K562 (cell line): ENCODE measurements around the gene SNRNP70. TPM values are rescaled to one million over a fixed set of nuclear protein-coding genes. Genes with fewer than 3 reads are reported as not detected.

ENCODE experiments used
- ATF2 ChIP-seq: sonication (generic); formaldehyde crosslinking; IDR thresholded peaks from 2 replicates; pipeline ENCODE4 v1.8.1; 2022; ENCODE audit warnings: missing genetic modification reagents
- ESRRA ChIP-seq: fragments of 450-650 bp; IDR thresholded peaks from 2 replicates; pipeline ENCODE4 v1.6.1; 2014; ENCODE audit warnings: low read depth, mild to moderate bottlenecking, moderate library complexity, borderline replicate concordance
- KDM2B ChIP-seq: fragments of 250-450 bp; sonication (Bioruptor Pico); IDR thresholded peaks from 2 replicates; pipeline ENCODE4 v1.8.0; 2021; ENCODE audit warnings: mild to moderate bottlenecking, moderate library complexity
- NBN ChIP-seq: fragments of 450-650 bp; IDR thresholded peaks from 2 replicates; pipeline ENCODE4 v1.6.1; 2016; ENCODE audit warnings: low read depth, mild to moderate bottlenecking
- NFIX ChIP-seq: fragments of 250-450 bp; sonication (Bioruptor Pico); IDR thresholded peaks from 2 replicates; pipeline ENCODE4 v1.4.0; 2020; ENCODE audit warnings: low read depth, mild to moderate bottlenecking, moderate library complexity
- PHB2 ChIP-seq: fragments of 450-650 bp; IDR thresholded peaks from 2 replicates; pipeline ENCODE4 v1.6.1; 2017; ENCODE audit warnings: low read depth
- POLR2B ChIP-seq: fragments of 450-650 bp; IDR thresholded peaks from 2 replicates; pipeline ENCODE4 v1.6.1; 2018; ENCODE audit warnings: low read depth; ENCODE audit not compliant: partially characterized antibody
- RB1 ChIP-seq: fragments of 450-650 bp; IDR thresholded peaks from 2 replicates; pipeline ENCODE4 v1.6.1; 2017; ENCODE audit warnings: low read depth, mild to moderate bottlenecking
- SIRT6 ChIP-seq: IDR thresholded peaks from one replicate; pipeline ENCODE4 v1.6.1; 2012; ENCODE audit warnings: low read depth, mild to moderate bottlenecking, control low read depth, inconsistent platforms, low read length, moderate library complexity
- SIX5 ChIP-seq, 2 experiments: IDR thresholded peaks; 2 replicates each; pipeline ENCODE4 v1.6.1; 2011; ENCODE audit warnings: low read length in 2 of 2, borderline replicate concordance in 1 of 2, low read depth in 1 of 2, mild to moderate bottlenecking in 1 of 2, moderate library complexity in 1 of 2; ENCODE audit not compliant: insufficient read depth in 1 of 2
- SP2 ChIP-seq: IDR thresholded peaks from 2 replicates; pipeline ENCODE4 v1.6.1; 2011; ENCODE audit warnings: mild to moderate bottlenecking, low read depth, low read length, moderate library complexity; ENCODE audit not compliant: poor library complexity, severe bottlenecking; ENCODE audit errors: extremely low read depth
- TAF15 ChIP-seq: fragments of 200-400 bp; formaldehyde crosslinking; IDR thresholded peaks from 2 replicates; pipeline ENCODE4 v1.6.1; 2017; ENCODE audit warnings: mild to moderate bottlenecking, low read depth, low read length, moderate library complexity
- THRAP3 ChIP-seq: fragments of 450-650 bp; IDR thresholded peaks from 2 replicates; pipeline ENCODE4 v1.6.1; 2016; ENCODE audit warnings: mild to moderate bottlenecking, inconsistent platforms, borderline replicate concordance
- YY1 ChIP-seq, 3 experiments: IDR thresholded peaks; 2 replicates each; pipeline ENCODE4 v1.6.1; 2011; ENCODE audit warnings: low read length in 2 of 3, mild to moderate bottlenecking in 2 of 3, moderate library complexity in 2 of 3, borderline replicate concordance in 1 of 3, control low read depth in 1 of 3, low read depth in 1 of 3; ENCODE audit not compliant: insufficient read depth in 3 of 3, insufficient replicate concordance in 2 of 3, control insufficient read depth in 1 of 3, insufficient read length in 1 of 3; ENCODE audit errors: extremely low read depth in 1 of 3
- polyA plus RNA-seq, 8 experiments: library from polyadenylated mRNA; depleted of rRNA in 4 of 8; stranded (reverse) in 5 of 8; unstranded in 3 of 8; fragments of >200 nt; fragmentation: Nextera tagmentation in 2 of 8; fragmentation: Illumina TruSeq in 1 of 8; extraction: Ambion mirVana in 2 of 8; extraction: Trizol in 1 of 8; gene quantifications; 2 replicates each; pipeline versions ENCODE4 v1.2.1 to v1.2.3, GENCODE V29; 2011 to 2014; ENCODE audit warnings: inconsistent platforms in 1 of 8, missing spikeins in 1 of 8
- total RNA-seq, 7 experiments: library from RNA; depleted of rRNA in 6 of 7; stranded (reverse); fragments of >200 nt in 6 of 7; fragmentation: Illumina TruSeq in 2 of 7; extraction: Trizol in 2 of 7; gene quantifications; 2 replicates each; pipeline versions ENCODE4 v1.2.1 to v1.2.3, GENCODE V29; 2011 to 2021; ENCODE audit warnings: low replicate concordance in 1 of 7
- TF ChIP-seq, protein P1 (sequence below): fragments of 250-450 bp; sonication (Bioruptor Pico); IDR thresholded peaks from 2 replicates; pipeline ENCODE4 v1.8.0; 2021; ENCODE audit warnings: moderate library complexity, mild to moderate bottlenecking, inconsistent platforms
- TF ChIP-seq, protein P2 (sequence below): fragments of 250-450 bp; sonication (Bioruptor Pico); IDR thresholded peaks from 2 replicates; pipeline ENCODE4 v1.4.0; 2020; ENCODE audit warnings: mild to moderate bottlenecking, moderate library complexity, borderline replicate concordance
- TF ChIP-seq, protein P3 (sequence below): fragments of 450-650 bp; formaldehyde crosslinking; IDR thresholded peaks from 2 replicates; pipeline ENCODE4 v1.4.0; 2020; ENCODE audit warnings: mild to moderate bottlenecking, moderate library complexity
- TF ChIP-seq, protein P4 (sequence below): sonication (generic); formaldehyde crosslinking; IDR thresholded peaks from 2 replicates; pipeline ENCODE4 v1.8.1; 2023; ENCODE audit warnings: mild to moderate bottlenecking, missing genetic modification reagents

SNRNP70 gene
- total and polyA plus RNA-seq, 9 of the 15 experiments (the other 6 are each of a cell fraction or from before 2014, with no cell fraction given), result 2.8 to 496 (median 136) TPM

GRCh38 chr19:49128545-49129237, 43.4 kb downstream of the SNRNP70 start (continued):
- TF ChIP-seq, protein P1, sequence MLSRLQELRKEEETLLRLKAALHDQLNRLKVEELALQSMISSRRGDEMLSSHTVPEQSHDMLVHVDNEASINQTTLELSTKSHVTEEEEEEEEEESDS, result no peak
- TF ChIP-seq, protein P2, sequence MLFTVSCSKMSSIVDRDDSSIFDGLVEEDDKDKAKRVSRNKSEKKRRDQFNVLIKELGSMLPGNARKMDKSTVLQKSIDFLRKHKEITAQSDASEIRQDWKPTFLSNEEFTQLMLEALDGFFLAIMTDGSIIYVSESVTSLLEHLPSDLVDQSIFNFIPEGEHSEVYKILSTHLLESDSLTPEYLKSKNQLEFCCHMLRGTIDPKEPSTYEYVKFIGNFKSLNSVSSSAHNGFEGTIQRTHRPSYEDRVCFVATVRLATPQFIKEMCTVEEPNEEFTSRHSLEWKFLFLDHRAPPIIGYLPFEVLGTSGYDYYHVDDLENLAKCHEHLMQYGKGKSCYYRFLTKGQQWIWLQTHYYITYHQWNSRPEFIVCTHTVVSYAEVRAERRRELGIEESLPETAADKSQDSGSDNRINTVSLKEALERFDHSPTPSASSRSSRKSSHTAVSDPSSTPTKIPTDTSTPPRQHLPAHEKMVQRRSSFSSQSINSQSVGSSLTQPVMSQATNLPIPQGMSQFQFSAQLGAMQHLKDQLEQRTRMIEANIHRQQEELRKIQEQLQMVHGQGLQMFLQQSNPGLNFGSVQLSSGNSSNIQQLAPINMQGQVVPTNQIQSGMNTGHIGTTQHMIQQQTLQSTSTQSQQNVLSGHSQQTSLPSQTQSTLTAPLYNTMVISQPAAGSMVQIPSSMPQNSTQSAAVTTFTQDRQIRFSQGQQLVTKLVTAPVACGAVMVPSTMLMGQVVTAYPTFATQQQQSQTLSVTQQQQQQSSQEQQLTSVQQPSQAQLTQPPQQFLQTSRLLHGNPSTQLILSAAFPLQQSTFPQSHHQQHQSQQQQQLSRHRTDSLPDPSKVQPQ (CRISPR knock-in tag), result no peak
- TF ChIP-seq, protein P3, sequence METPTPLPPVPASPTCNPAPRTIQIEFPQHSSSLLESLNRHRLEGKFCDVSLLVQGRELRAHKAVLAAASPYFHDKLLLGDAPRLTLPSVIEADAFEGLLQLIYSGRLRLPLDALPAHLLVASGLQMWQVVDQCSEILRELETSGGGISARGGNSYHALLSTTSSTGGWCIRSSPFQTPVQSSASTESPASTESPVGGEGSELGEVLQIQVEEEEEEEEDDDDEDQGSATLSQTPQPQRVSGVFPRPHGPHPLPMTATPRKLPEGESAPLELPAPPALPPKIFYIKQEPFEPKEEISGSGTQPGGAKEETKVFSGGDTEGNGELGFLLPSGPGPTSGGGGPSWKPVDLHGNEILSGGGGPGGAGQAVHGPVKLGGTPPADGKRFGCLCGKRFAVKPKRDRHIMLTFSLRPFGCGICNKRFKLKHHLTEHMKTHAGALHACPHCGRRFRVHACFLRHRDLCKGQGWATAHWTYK (CRISPR knock-in tag), result no peak
- no peak for TF ChIP-seq THRAP3
- TF ChIP-seq PHB2, result 0 out of 2 replicates have a peak, but pooled peaks have one; percentile 32
- TF ChIP-seq TAF15, result no peak
- TF ChIP-seq RB1, result no peak
- no peak for TF ChIP-seq ESRRA
- TF ChIP-seq SP2, result no peak
- no peak for TF ChIP-seq SIRT6
- no peak for TF ChIP-seq ATF2
- TF ChIP-seq POLR2B, result peak; percentile 79
- no peak for TF ChIP-seq SIX5 (IDR thresholded peaks at IDR 0.05; ENCODE audit: borderline replicate concordance in 1 of 2, insufficient read depth in 1 of 2, low read depth in 1 of 2, low read length in 2 of 2)
- no peak for TF ChIP-seq NFIX (CRISPR knock-in tag)
- TF ChIP-seq, protein P4, sequence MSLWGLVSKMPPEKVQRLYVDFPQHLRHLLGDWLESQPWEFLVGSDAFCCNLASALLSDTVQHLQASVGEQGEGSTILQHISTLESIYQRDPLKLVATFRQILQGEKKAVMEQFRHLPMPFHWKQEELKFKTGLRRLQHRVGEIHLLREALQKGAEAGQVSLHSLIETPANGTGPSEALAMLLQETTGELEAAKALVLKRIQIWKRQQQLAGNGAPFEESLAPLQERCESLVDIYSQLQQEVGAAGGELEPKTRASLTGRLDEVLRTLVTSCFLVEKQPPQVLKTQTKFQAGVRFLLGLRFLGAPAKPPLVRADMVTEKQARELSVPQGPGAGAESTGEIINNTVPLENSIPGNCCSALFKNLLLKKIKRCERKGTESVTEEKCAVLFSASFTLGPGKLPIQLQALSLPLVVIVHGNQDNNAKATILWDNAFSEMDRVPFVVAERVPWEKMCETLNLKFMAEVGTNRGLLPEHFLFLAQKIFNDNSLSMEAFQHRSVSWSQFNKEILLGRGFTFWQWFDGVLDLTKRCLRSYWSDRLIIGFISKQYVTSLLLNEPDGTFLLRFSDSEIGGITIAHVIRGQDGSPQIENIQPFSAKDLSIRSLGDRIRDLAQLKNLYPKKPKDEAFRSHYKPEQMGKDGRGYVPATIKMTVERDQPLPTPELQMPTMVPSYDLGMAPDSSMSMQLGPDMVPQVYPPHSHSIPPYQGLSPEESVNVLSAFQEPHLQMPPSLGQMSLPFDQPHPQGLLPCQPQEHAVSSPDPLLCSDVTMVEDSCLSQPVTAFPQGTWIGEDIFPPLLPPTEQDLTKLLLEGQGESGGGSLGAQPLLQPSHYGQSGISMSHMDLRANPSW (CRISPR knock-in tag), result no peak
- TF ChIP-seq YY1 (IDR thresholded peaks at IDR 0.05; ENCODE audit: borderline replicate concordance in 1 of 3, control insufficient read depth in 1 of 3, extremely low read depth in 1 of 3, insufficient read depth in 3 of 3, insufficient read length in 1 of 3, insufficient replicate concordance in 2 of 3, low read depth in 1 of 3, low read length in 2 of 3), result peak in 1 of 3 experiments; percentile 32
- no peak for TF ChIP-seq NBN
- no peak for TF ChIP-seq KDM2B (CRISPR knock-in tag)
